OCI-LY1 (cell line): ENCODE data around the gene ETFBKMT.
A peak's percentile ranks its signal among the peaks of the same experiment; 100 is the strongest.

Experiments used
- EZH2 ChIP-seq: fragments of 200-600 bp; sonication (generic), shearing (Covaris generic); IDR thresholded peaks from 2 replicates; pipeline ENCODE4 v1.8.0; 2017; ENCODE audit warnings: borderline replicate concordance, mixed run types, mild to moderate bottlenecking, antibody characterized with exemption, low read length, moderate library complexity, mixed read lengths
- TF ChIP-seq, protein P1 (sequence below): fragments of 200-600 bp; sonication (generic), shearing (Covaris generic); IDR thresholded peaks from 2 replicates; pipeline ENCODE4 v1.5.1; 2017; ENCODE audit warnings: mild to moderate bottlenecking, antibody characterized with exemption, low read length, moderate library complexity, mixed read lengths

DNA sequence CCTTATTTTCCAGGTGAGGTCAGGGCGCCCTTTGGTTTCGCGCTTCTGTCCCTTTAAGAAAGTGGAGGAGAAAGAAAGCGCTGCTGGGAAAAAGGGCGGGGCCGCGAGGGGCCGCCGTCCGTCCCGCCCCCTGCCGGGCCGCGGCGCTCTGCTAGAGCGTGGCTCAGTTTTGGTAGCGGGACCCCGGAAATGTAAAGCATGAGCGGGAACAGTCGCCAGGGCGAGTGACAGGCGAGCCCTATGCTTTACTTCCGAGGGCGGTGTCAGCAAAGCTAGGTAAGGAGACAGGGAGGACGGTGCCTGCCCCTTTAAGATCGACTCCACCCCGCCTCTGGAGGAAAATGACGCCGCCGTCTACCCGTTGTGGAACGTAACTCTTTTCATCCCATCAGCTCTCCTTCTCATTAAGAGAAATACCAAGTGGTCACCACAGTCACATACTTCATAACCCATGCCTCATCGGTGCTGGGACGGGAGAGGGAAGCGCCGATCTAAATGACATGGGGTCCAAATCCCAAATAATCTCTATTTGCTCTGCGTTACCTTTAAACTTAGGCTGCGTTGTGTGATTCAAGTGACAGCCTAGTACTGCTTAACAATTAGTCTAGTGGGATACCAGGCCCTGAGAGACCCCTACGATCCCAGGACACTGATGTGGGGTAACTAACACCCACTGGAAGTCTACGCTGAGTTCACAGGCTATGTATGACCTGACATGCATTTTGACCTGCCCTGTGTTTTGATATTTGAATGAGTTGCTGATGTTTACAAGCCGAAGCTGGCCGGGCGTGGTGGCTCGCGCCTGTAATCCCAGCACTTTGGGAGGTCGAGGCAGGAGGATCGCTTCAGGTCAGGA is at the start of gene ETFBKMT:
- TF ChIP-seq, protein P1, sequence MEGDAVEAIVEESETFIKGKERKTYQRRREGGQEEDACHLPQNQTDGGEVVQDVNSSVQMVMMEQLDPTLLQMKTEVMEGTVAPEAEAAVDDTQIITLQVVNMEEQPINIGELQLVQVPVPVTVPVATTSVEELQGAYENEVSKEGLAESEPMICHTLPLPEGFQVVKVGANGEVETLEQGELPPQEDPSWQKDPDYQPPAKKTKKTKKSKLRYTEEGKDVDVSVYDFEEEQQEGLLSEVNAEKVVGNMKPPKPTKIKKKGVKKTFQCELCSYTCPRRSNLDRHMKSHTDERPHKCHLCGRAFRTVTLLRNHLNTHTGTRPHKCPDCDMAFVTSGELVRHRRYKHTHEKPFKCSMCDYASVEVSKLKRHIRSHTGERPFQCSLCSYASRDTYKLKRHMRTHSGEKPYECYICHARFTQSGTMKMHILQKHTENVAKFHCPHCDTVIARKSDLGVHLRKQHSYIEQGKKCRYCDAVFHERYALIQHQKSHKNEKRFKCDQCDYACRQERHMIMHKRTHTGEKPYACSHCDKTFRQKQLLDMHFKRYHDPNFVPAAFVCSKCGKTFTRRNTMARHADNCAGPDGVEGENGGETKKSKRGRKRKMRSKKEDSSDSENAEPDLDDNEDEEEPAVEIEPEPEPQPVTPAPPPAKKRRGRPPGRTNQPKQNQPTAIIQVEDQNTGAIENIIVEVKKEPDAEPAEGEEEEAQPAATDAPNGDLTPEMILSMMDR, result peak; percentile 16; the same call in 1 of the 2 replicates
- no peak for TF ChIP-seq EZH2
